Epithelial cell of proximal tubule (primary cell): Measurements from ENCODE around the gene GTF3C6. TPM values are rescaled to one million over a fixed set of nuclear protein-coding genes. Genes with fewer than 3 reads are reported as not detected.

ENCODE experiments used
- total RNA-seq: library from RNA; depleted of rRNA; stranded (reverse); fragments of >200 nt; gene quantifications from 2 replicates; pipeline ENCODE4 v1.2.3, GENCODE V29; 2015

GTF3C6 gene
- total RNA-seq, 1 donor from 2014 or later: 85.0 TPM

Other genes starting within 250 kb of the GTF3C6 start
- gene CDK19, start 143.2 kb upstream of the GTF3C6 start, total RNA-seq: 4.6 and 6.3 TPM in 2 replicates
- gene AMD1, start 83.9 kb upstream of the GTF3C6 start, total RNA-seq: 50.4 and 112 TPM in 2 replicates
- gene RPF2, start 23.3 kb downstream of the GTF3C6 start, total RNA-seq: 39.1 and 48.8 TPM in 2 replicates
- gene SLC16A10, start 128.8 kb downstream of the GTF3C6 start, total RNA-seq: 0.63 and 1.9 TPM in 2 replicates